SU-DHL-6 (cell line): Measurements from ENCODE around the gene ZNF879.

ENCODE experiments used
- H2AFZ ChIP-seq: fragments of 200-600 bp; sonication (generic); 2 replicates; pipeline ENCODE4 v1.6.1; 2014; ENCODE audit warnings: low read depth, mild to moderate bottlenecking, moderate library complexity, mixed read lengths, antibody characterized with exemption, low read length; ENCODE audit not compliant: severe bottlenecking
- H3F3A ChIP-seq: fragments of 200-600 bp; shearing (Covaris generic); 2 replicates; pipeline ENCODE4 v1.6.0; 2016; ENCODE audit warnings: antibody characterized with exemption, mild to moderate bottlenecking; ENCODE audit not compliant: insufficient read depth
- H3K27ac ChIP-seq: fragments of 200-600 bp; sonication (generic); 2 replicates; pipeline ENCODE4 v1.5.1; 2016; ENCODE audit warnings: low read depth, mild to moderate bottlenecking, low read length, moderate library complexity, mixed read lengths
- H3K27me3 ChIP-seq: fragments of 200-600 bp; sonication (generic), shearing (Covaris generic); 2 replicates; pipeline ENCODE4 v1.6.0; 2014; ENCODE audit warnings: mild to moderate bottlenecking, low read length
- H3K36me3 ChIP-seq: fragments of 200-600 bp; sonication (generic); 2 replicates; pipeline ENCODE4 v1.6.1; 2014; ENCODE audit warnings: mild to moderate bottlenecking, low read length, mixed read lengths
- H3K4me2 ChIP-seq: fragments of 300-600, 200-600 bp; shearing (Covaris generic), sonication (generic); 2 replicates; pipeline ENCODE4 v1.6.0; 2014; ENCODE audit warnings: low read length, low read depth, mild to moderate bottlenecking; ENCODE audit not compliant: poor library complexity, severe bottlenecking
- H3K4me3 ChIP-seq: fragments of 200-600 bp; sonication (generic); 2 replicates; pipeline ENCODE4 v1.5.1; 2014; ENCODE audit warnings: antibody characterized with exemption, low read length, mild to moderate bottlenecking, mixed read lengths; ENCODE audit not compliant: insufficient read depth, poor library complexity, severe bottlenecking
- H3K79me2 ChIP-seq: fragments of 200-600 bp; sonication (generic); 2 replicates; pipeline ENCODE4 v1.6.1; 2014; ENCODE audit warnings: mild to moderate bottlenecking, low read length, moderate library complexity; ENCODE audit not compliant: insufficient read depth
- H3K9ac ChIP-seq: fragments of 200-600 bp; sonication (generic); 2 replicates; pipeline ENCODE4 v1.7.0; 2014; ENCODE audit warnings: mild to moderate bottlenecking, low read length
- H3K9me2 ChIP-seq: fragments of 200-600 bp; sonication (generic); replicated peaks from 2 replicates; pipeline ENCODE4 v1.6.1; 2014; ENCODE audit warnings: low read length; ENCODE audit not compliant: insufficient read depth
- H3K9me3 ChIP-seq: fragments of 200-600 bp; sonication (generic); 2 replicates; pipeline ENCODE4 v1.6.1; 2014; ENCODE audit warnings: low read length, mixed read lengths; ENCODE audit not compliant: insufficient read depth
- H4K20me1 ChIP-seq: fragments of 200-600 bp; sonication (generic); 2 replicates; pipeline ENCODE4 v1.6.1; 2014; ENCODE audit warnings: low read depth, mild to moderate bottlenecking, antibody characterized with exemption, low read length, moderate library complexity, mixed read lengths
- CTCF ChIP-seq: fragments of 200-600 bp; sonication (generic); IDR thresholded peaks from one replicate; pipeline ENCODE4 v1.5.1; 2017; ENCODE audit warnings: antibody characterized with exemption, mild to moderate bottlenecking, low read length, moderate library complexity; ENCODE audit not compliant: insufficient read depth, poor library complexity, severe bottlenecking
- EZH2phosphoT487 ChIP-seq: fragments of 200-600 bp; sonication (generic), shearing (Covaris generic); conservative IDR thresholded peaks from 2 replicates; pipeline ENCODE4 v1.6.1; 2018; ENCODE audit warnings: mild to moderate bottlenecking, antibody characterized with exemption, low read length, moderate library complexity, mixed read lengths

The ZNF879 gene

DNA sequence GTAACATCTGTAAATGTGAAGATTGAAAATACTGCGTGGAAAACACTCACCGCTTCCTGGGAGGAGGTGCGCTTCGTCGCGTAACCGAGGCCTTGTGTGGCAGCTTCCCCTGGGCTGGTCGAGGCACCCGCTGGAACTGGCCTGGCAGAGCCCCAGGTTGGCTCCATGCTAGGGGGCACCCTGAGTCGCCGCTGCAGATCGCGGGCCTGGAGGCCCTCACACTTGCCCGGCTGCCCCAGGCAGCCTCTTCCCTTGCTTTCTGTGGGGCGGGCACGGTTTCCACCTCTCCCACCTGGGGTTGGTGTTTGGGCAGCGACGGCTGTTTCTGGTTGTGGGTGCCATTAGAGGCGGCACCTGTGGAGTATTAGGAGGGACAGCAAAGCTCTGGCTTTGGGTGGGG, 37.4 kb downstream of the ZNF879 start:
- Histone ChIP-seq H3K9me2 (no peaks in the 10 kb centered on the region), H3K27ac (no peak overlapping the region), H3K79me2 (no peaks in the 10 kb centered on the region), H4K20me1 (no peaks in the 10 kb centered on the region), H3K36me3 (no peaks in the 10 kb centered on the region), H3K9ac (no peak overlapping the region), H3K9me3 (no peaks in the 10 kb centered on the region), H3F3A (no peaks in the 10 kb centered on the region), H3K4me2 (no peak overlapping the region), H3K27me3 (no peaks in the 10 kb centered on the region), H3K4me3 (no peak overlapping the region), H2AFZ (no peak overlapping the region)
- TF ChIP-seq CTCF (no peak), EZH2phosphoT487 (no peak)

DNA sequence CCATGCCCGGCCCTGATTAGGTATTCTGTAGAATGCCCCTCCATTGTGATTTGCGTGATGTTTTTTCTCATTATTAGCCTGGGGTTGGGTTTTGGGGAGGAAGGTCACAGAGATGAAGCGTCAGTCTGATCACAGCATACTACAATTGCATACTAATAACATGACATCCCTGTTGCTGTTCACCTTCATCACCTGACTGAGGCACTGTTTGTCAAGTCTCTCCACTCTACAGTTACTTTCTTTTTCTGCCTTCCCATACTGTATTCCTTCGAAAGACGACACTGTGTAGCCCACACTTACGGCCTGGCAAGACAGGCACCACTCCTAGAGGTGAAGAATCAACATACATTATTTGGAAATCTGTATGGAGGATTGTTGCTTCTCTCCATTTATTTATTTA, 42.1 kb downstream of the ZNF879 start:
- no peaks in the 10 kb centered on the region for H3K36me3 ChIP-seq
- H4K20me1 ChIP-seq = no peaks in the 10 kb centered on the region
- H3K27ac ChIP-seq = no peak overlapping the region
- H3F3A ChIP-seq = no peaks in the 10 kb centered on the region
- H3K9me2 ChIP-seq = no peaks in the 10 kb centered on the region
- TF ChIP-seq EZH2phosphoT487 (no peak), CTCF (no peak)
- no peaks in the 10 kb centered on the region for H3K27me3 ChIP-seq
- no peak overlapping the region for H3K9ac ChIP-seq
- no peaks in the 10 kb centered on the region for H3K79me2 ChIP-seq
- H3K4me2 ChIP-seq = no peak overlapping the region
- no peaks in the 10 kb centered on the region for H3K9me3 ChIP-seq
- no peak overlapping the region for H2AFZ ChIP-seq
- H3K4me3 ChIP-seq = no peak overlapping the region

GRCh38 chr5:179079165-179079987, 55.8 kb downstream of the ZNF879 start:
- H2AFZ ChIP-seq = no peak overlapping the region
- no peaks in the 10 kb centered on the region for H3K9me2 ChIP-seq
- H3K27ac ChIP-seq = no peak overlapping the region
- no peaks in the 10 kb centered on the region for H3F3A ChIP-seq
- H4K20me1 ChIP-seq = no peaks in the 10 kb centered on the region
- TF ChIP-seq EZH2phosphoT487 (no peak), CTCF (no peak)
- no peaks in the 10 kb centered on the region for H3K27me3 ChIP-seq
- H3K4me2 ChIP-seq = no peak overlapping the region
- no peak overlapping the region for H3K4me3 ChIP-seq
- peaks cover 23% of the 10 kb centered on the region; the same call in 1 of the 2 replicates for H3K9me3 ChIP-seq
- no peaks in the 10 kb centered on the region for H3K79me2 ChIP-seq
- H3K9ac ChIP-seq = no peak overlapping the region
- H3K36me3 ChIP-seq = no peaks in the 10 kb centered on the region
